SIG-M5 treated with dmso at 0.1 percent for 504 hours (cell line): Measurements from ENCODE around the gene DNHD1.

Experiments
- DNase-seq: peaks from one replicate; lab custom pipeline; 2025; ENCODE audit not compliant: unreplicated experiment; lab: John Stamatoyannopoulos, UW

Gene DNHD1

GRCh38 chr11:6608726-6609501, 111.8 kb downstream of the DNHD1 start:
- DNase-seq = no peak

GRCh38 chr11:6609502-6610015, 112.5 kb downstream of the DNHD1 start:
- no peak for DNase-seq

GRCh38 chr11:6610591-6610990, 113.5 kb downstream of the DNHD1 start:
- DNase-seq = no peak

GRCh38 chr11:6611092-6611962, 114.2 kb downstream of the DNHD1 start:
- DNase-seq = no peak

- DNase-seq = no peak
Observed at GRCh38 chr11:6611963-6612212, 114.8 kb downstream of the DNHD1 start.

- DNase-seq = peak; percentile 91
Observed at GRCh38 chr11:6612213-6613041, 115.3 kb downstream of the DNHD1 start, which contains the start of gene TAF10. TSS of gene TAF10 (minus strand) at chr11:6612216. CDS start at chr11:6612189, 27 bp downstream.

GRCh38 chr11:6613496-6613895, 116.4 kb downstream of the DNHD1 start:
- DNase-seq = no peak

- no peak for DNase-seq
Observed at GRCh38 chr11:6614446-6614845, 117.4 kb downstream of the DNHD1 start.

- DNase-seq = no peak
Observed at GRCh38 chr11:6615046-6615445, 118.0 kb downstream of the DNHD1 start.

- DNase-seq = no peak
Observed at GRCh38 chr11:6615882-6616585, 119.0 kb downstream of the DNHD1 start.

- no peak for DNase-seq
Observed at GRCh38 chr11:6616596-6617250, 119.6 kb downstream of the DNHD1 start.

- peak; percentile 68 for DNase-seq
Observed at GRCh38 chr11:6617315-6617781, 120.3 kb downstream of the DNHD1 start.

- DNase-seq = peak; percentile 93
Observed at GRCh38 chr11:6618117-6619003, 121.3 kb downstream of the DNHD1 start.

- peak; percentile 95 for DNase-seq
Observed at GRCh38 chr11:6619004-6619745, 122.1 kb downstream of the DNHD1 start, which contains the start of gene TPP1. TSS of gene TPP1 (minus strand) at chr11:6619422. CDS start at chr11:6619400, 22 bp downstream.

GRCh38 chr11:6620636-6621035, 123.6 kb downstream of the DNHD1 start:
- DNase-seq = no peak
